HL-60/S4 treated with retinoic acid at 250 ng/mL for 4 days and 3 days (cell line): ENCODE measurements around the gene ATXN2.

Experiments
- in situ Hi-C: fragments of 300-500 bp; cut with MboI; formaldehyde crosslinking; loops from 2 replicates; pipeline ENCODE4 v1.7.0; 2022; ENCODE audit warnings: low sequenced_read_pairs

The ATXN2 gene

DNA sequence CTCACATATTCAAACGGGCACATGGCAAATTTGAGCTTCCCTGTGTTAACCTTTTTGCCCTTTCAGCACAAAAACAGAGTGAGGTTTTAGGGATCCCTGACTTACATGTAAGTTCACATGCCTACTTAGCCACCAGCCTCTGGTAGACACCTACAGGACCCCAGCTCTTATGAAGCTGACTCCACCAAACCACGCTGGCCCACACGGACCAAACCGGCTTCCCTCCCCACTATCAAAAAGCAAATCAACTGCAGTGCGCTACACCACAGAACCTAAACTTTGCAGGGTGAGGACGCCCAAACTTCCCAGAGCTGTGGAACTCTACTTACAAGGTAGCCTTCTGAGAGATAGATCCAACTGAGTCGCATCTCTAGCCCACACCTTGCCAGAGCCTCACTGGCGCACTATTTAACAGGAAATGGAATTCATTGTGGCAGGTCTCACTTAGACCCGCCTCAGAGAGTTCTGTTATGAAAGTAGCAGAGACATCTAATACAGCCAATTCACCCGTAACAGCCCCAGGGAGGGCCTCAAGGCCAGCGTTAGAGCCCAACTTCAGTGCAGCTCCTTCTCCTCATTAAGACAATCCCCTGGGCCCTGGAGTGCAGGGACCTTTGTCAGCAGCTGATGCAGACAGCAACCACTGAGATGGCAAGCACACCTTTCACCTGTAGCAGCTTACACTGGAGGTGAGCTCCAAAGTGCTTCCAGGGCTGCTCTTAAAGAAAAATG lies 144.2 kb downstream of the ATXN2 start:
- in situ Hi-C loops = no loop called here

DNA sequence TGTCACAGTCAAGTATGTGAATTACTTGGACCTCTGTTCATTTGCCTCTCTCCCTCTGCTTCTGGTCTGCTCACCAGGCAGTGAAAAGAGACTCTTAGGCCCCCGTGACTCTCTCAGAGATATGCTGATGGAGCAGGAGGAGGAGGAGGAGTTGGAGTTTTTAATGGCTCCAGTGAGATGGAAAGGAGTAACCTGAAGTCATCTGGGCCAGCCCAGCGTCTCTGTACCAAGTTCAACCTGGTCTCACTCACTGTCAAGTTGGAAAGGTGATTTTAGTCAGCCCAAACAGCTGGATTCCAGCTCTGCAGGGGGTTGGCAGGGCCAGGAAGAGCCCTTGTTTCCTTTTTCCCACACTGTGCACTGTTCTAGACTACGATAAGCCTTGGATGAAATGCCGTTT lies 144.8 kb downstream of the ATXN2 start:
- in situ Hi-C loops = no loop called here

DNA sequence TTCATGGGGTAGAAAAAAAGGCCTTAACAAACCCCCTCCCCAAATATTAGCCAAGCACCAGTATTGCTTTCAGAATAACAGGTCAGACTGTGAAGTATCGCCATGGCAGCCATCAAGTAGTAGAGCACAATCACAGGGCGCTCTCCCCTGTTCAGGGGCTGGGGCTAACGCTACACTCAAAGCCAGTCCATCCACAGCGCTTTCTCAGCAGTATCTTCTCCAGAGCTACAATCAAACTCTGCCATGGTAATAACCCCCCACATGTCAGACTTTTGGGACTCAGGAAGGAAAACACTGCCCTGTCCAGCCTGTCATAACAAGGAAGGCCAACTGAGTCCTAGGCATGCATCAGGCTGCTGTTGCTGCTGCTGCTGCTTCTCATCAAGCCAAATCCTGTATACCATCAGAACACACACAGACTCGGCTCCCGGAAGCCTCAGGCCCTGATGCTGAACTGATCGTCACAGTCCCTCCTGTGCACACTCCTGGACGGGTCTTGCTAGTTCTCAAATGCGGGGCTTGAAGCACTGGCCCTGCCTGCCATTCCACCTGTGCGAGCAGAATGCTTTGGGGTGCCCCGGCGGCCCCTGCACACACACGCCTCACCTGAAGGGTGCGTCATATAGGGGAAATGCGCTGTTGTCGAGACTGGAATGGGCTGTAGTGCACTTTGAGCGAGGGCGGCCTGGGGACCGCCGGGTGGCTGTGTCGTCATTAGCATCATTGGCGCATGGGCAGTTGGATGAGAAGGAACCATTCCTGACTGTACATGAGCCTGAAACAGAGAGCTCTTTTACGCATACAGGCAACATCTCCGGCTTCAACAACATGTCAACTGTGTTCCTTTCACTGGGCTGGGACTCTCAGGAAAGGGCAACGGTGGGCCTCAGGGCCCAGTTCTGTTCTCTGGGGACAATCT lies 145.8 kb downstream of the ATXN2 start:
- in situ Hi-C loops = no loop called here

DNA sequence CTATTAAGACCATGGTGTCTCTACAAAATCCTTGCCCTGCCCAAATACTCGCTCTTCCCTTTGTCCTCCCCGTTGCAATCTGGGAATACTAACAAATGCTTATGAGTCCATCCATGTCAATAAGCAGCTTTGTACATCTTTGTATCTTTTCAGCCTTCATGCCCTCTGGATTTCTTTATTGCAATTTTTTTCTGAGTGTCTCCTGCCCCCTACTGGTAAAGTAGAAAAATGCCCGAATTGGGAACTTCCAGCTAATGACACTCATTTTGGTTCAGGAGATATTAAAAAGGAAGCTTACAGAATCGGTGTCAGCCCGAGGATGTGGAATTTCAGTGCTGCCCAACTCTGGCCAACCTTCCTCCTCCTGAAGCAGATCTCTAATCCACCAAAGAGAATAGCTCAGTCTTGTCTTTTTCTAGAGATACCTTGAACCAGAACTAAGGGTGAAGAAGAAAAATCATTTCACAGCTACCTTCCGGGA lies 147.4 kb downstream of the ATXN2 start:
- in situ Hi-C loops = no loop called here

DNA sequence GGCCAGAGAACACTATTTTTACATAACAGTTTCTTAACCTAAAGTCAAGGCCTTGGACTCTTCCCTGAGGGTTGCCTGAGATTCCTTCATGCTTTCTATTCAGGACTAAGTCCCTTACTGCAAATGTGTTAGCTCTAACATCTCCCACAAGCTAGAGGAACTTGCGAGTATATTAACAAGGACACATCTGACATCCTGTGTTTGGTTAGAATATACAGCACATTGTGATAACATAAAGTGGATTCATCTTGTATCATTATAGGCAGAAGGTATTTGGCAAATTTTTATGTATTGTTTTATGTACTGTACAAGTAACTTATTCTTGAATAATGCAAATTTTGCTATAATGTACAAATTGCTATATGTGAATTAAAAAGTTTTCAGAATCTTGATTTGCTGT lies 147.9 kb downstream of the ATXN2 start:
- in situ Hi-C loops = no loop called here

DNA sequence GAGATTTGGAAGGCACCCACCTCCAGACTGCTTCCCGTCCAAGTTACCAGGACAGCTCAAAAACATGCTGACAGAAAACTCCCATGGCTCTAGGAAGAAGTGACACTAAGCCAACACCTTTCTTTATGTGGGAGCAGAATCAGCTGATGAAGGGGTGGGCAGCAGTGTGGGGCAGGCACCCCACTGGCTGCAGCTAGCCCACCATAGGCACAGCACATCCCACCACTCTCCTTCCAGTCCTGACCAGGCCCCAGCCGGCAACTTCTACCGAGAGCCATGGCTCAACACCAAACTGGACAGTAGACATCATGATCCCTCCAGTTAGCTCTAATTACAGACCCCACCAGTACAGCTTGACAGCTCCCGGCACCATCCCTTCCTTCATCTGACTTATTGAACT lies 148.4 kb downstream of the ATXN2 start:
- in situ Hi-C loops = no loop called here

DNA sequence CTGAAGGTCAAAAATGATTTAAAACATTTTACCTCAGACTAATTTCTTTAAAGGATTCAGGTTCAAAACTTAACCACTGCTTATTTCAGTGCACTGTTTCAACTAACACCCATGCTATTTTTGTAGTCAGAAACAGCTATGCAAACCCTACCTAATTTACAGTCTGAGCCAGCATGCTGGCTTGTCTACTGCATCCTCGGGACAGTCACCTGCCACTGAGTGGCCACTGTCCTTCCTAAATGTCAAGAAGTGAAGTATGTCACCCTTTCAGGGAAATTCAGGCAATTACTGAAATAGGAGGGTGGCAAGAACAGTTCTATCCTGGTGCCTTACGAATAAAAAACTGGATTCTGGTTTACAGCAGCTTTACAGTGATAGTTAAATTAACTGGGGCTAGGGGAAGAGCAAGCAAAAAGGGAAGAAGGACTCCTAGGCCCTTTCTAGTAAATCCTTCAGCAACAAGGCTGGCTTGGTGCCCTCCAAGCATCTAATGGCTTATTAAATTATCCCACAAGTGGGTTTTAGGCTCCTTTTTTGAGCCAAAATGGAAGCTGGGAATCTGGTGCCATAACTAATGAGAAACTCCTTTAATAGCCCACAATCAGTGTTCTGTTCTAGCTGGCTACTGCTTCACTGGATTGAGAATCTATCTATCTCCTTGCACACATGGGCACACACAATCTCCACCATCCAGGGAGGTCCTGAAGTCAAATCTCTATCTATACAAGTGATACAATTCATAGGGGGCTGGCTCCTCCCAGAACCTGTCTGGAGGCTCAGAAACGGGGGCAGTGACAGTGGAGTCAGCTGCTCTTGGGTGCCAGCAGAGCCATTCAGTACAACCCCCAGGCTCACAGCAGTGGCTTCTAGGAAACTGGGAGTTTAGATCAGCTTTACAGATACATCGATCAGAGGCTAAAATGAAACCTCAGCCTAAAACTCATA lies 150.0 kb downstream of the ATXN2 start:
- in situ Hi-C loops = loop anchor here (5.0 kb wide), 1 partner anchor 47 kb away; no protein-coding TSS in a partner anchor

DNA sequence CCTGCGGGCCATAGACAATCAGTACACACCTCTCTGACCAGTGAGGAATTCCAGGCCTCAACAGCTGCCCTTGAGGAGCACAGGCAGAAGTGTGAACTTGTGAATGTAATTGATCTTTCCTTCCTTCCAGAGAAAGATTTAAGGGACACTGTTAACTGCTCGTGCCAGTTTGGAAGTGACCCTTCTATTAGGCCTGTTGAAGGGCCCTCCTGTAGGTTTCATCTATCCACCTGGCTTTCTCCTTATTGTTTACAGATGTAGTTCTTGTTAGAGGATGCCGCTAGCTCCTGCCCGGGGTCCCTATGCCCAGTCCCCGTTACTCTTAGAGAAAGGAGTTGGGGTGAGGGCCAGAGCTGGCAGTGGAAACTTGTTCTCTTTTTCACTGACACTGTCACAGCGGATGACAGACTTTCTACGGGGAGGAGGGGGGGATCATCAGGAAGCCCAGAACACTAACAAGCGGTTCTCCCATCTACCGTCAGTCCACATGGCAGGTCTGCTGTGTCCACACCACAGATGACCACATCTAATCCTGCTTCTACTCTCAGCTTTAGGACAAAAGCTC lies 150.8 kb downstream of the ATXN2 start:
- in situ Hi-C loops = loop anchor here (5.0 kb wide), 1 partner anchor 46 kb away; no protein-coding TSS in a partner anchor

DNA sequence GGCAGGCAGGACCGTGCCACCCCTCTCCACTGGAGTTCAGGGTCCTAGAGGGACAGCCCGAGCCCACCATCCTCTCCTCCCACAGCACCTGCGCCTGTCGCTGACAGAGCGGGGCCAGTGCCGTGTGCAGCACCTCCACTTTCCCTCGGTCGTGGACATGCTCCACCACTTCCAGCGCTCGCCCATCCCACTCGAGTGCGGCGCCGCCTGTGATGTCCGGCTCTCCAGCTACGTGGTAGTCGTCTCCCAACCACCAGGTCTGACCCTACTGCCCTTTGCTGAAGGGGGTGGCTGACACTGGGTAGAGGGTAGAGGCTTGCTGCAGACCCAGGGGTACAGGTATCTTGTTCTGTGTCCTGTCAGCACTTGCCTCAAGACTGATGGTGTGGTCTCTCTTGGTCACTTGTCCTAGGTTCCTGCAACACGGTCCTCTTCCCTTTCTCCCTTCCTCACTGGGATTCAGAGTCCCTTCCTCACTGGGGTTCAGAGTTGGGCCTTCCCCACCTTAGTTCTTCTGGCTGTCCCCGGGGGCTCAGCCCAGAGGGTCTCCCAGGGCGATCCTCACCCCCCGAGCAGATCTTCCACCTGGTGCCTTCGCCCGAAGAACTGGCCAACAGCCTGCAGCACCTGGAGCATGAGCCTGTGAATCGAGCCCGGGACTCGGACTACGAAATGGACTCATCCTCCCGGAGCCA lies 151.4 kb downstream of the ATXN2 start:
- in situ Hi-C loops = loop anchor here (5.0 kb wide), 1 partner anchor 45 kb away; no protein-coding TSS in a partner anchor

DNA sequence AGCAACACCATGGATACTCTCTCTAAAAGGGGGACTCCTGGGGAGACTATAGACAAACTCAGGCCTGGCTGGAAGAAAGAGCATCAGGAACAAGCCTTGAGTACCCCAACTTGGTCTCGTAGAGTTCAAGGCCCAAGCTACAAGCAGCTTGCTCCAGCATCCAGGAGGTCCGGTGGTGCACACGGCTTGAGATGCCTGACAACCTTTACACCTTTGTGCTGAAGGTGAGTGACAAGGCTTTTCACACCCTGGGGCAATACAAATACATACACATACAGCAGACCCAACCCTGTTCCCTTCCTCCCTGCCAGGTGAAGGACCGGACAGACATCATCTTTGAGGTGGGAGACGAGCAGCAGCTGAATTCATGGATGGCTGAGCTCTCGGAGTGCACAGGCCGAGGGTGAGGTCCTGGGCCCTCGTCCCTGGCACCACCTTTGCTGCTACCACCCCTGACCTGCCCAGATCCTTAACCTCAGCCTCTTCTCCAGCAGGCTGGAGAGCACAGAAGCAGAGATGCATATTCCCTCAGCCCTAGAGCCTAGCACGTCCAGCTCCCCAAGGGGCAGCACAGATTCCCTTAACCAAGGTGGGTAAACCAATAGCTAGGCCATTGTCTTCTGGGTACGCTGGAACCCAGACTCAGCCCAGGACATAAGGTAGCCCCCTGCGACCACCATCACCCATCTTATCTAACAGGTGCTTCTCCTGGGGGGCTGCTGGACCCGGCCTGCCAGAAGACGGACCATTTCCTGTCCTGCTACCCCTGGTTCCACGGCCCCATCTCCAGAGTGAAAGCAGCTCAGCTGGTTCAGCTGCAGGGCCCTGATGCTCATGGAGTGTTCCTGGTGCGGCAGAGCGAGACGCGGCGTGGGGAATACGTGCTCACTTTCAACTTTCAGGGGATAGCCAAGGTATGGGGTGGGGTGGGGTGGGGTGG lies 152.2 kb downstream of the ATXN2 start:
- in situ Hi-C loops = loop anchor here (5.0 kb wide), 1 partner anchor 45 kb away; no protein-coding TSS in a partner anchor

DNA sequence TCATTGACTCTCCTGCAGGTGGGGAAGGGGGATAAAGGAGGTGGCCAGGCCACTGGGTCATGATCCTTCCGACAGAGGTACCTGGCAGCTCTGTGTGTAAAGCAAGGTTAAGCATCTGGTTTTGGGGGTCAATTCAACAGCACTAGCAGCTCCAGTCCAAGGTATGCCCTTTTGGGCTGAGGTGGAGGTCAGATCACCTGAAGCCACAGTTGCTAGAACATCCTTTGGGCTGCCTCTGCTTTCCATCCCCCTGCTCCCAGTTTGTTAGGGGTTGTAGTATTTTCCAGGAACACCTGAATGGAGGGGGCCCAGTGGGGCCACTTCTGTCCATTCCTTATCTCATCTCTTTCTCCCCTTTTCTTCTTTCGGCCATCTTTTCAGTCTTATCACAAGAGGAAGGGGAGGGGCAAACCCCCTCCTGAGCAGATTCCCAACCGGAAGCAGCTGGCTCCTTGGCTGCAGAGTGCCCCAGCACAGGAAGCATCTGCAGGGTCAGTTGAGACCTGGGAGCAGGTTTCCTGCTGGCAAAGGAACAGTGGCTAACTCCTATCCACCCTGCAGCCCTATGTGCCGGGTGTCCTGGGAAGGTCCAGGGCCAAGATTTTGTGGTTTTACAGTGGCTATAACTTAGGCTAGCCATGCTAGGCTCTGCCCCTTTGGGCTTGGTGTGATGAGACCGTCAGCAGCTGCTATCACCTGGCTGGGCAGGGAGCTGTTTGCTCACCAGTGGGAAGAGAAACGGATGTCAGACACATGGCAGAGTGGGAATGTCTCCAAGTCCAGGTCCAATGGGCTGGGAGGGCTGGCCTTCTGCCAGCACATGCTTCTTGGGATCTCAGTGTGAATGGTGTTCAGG lies 153.2 kb downstream of the ATXN2 start:
- in situ Hi-C loops = loop anchor here (5.0 kb wide), 1 partner anchor 44 kb away; no protein-coding TSS in a partner anchor

DNA sequence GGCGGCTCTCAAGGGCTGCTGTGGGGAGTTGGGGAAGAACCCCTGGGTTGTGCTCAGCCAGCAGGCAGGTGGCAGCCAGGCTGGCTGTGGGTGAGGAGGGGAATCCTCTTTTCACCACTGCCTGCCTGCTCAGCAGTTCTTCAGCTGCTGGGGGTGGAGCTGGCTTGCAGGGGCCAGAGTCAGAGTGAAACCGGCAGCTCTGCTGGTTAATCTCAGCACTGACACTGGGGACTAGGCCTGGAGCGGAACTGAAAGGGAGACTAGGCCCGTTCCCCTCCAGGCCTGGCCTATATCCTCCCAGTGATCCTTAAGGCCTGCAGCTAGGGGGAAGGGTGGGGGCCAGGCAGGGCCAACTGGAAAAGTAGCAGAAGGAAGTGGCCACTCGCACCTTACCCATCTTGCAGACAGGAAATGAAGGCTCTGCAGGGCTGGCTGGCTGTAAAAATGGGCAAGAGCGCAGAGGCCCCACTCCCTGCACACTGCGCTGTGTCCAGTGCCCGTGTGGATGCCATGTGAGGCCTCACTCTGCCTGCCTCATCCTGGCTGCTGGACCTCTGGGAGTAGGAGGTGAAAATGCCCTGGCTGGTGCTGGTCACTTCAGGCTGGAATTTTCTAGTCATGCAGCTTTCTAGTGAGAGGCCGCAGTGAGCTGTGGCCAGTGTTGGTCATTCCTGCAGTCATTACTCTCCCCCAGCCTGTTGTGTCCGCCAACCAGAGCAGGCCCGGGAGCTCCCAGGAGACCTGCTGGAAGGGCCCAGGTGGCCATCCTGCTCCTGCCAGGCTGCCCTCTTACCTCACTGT lies 154.0 kb downstream of the ATXN2 start:
- in situ Hi-C loops = loop anchor here (5.0 kb wide), 1 partner anchor 43 kb away; no protein-coding TSS in a partner anchor

DNA sequence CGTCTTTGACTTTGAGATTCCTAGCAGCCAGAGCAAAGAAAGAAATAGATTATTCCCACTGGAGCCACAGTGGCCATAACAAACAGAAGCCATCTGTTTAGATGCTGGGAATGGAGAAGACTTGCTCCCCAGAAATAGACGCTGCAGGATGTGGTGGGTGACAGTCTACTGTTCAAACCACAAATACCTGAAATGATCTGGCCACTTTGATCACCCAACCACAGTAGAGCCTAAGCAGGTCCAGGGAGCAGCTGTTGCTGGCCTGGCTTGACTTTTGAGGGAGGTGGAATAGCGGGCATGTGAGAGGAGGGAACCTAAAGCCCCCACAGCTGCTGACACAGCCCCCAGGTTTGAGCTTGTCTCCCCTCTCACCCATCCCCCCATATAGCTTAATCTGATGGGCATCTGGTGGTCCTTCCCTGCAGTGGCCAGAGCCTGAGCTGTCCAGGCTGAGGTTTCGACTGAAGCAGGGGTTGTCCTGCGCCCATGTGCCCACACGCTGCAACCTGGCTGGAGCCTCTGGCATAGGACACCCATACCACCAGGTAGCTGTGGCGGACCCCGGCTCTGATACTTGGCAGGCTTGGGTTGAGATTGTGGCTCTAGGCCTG lies 154.7 kb downstream of the ATXN2 start:
- in situ Hi-C loops = no loop called here

DNA sequence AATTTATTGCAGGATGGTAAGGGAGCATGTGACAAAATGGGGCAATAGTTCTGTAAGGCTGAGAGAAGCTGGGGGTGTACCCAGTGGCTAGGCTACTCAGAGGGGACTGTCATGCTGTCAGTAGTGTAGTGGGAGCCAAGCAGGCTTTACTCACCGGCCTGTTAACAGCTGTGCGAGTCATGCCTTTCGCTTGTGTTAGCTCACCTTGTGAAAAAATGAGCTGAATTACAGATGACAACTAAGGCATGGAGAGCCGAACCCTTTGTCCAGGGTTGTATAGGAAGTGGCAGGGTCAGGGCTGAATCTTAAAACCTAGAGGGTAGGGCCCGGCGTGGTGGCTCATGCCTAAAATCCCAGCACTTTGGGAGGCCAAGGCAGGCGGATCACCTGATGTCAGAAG lies 155.5 kb downstream of the ATXN2 start:
- in situ Hi-C loops = no loop called here

DNA sequence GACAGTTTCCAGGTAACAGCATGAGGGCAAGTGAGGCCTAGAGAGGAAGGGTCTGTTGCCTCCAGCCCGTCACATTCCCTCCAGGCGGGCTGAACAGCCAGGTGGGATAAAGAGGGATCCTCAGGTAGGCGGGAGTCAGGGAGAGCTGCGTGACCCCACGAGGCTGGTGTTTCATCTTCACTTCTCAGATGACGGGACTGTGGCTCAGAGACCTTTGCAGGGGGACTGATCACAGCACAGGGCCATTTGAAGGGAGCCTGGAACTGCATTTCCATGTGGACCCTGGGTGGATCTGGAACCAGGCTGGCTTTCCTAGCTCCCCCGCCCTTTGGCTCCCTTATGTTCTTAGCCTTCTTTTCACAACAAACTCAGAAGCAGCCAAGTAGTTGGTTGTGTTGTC lies 156.0 kb downstream of the ATXN2 start:
- in situ Hi-C loops = no loop called here

DNA sequence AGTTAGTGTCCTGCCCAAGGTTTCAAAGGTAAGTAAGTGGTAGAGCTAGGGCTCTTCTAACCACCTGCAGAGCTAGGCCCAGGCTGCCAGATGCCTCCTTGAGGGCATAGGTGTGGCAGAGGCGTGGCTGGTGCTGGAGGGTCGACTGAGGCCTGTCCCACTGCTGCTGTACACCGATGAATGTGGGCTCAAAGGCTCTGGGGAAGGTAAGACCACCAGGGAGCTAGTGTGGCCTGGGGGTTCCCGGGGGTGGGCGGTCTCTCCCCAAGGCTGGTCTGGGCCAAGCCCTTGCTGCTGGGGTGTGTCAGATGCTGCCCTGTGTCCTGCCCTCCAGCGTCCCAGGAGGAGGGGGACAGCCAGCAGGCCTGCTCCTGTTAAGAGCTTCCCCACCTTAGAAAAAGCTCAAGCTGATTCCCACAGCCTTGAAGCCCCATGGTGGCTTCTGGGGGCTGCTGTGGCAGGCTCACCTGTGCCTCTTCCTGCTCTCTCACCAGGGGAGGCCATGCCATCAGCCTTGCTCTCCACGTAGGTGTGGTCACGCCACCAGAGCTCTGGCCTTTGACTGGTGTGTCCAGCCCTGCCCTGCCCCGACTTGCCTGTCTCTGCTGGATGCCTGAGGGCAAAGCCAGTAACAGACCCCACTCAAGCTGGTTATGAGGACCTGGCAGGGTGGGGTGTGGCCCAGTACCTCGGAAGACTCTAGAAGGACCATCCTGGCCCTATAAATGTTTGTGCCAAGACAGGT lies 156.6 kb downstream of the ATXN2 start:
- in situ Hi-C loops = no loop called here
